SK-N-SH (cell line): ENCODE results near the gene RCOR1. TPM values are rescaled to one million over a fixed set of nuclear protein-coding genes. Genes with fewer than 3 reads are reported as not detected.

Experiments used
- CTCF ChIA-PET: fragments of 300-600, 350-600 bp; formaldehyde crosslinking; extraction: SDS; loops from one replicate; lab custom pipeline; 2021; lab: Yijun Ruan, JAX
- POLR2A ChIA-PET: fragments of 350-600 bp; sonication (Branson Sonifier 250); formaldehyde crosslinking; extraction: SDS; loops from one replicate; lab custom pipeline; 2020; ENCODE audit warnings: antibody characterized with exemption, inconsistent platforms; lab: Yijun Ruan, JAX
- DNase-seq: peaks from one replicate; pipeline ENCODE4 v3.0.0; 2012
- H2AFZ ChIP-seq: fragments of 200-600 bp; sonication (generic); 2 replicates; pipeline ENCODE4 v1.8.1; 2016; ENCODE audit warnings: antibody characterized with exemption, mild to moderate bottlenecking, low read depth
- H3F3A ChIP-seq: fragments of 200-600 bp; sonication (generic); replicated peaks from 2 replicates; pipeline ENCODE3; 2016; ENCODE audit warnings: antibody characterized with exemption, mild to moderate bottlenecking; ENCODE audit not compliant: insufficient read depth
- H3K27ac ChIP-seq, 2 experiments: fragments of 200-500 bp in 1 of 2; fragments of 200-600 bp in 1 of 2; sonication (Bioruptor generic) in 1 of 2; sonication (generic), shearing (Covaris generic) in 1 of 2; 2 replicates each; pipeline versions ENCODE4 v1.5.1 to v1.6.1; 2014 to 2016; ENCODE audit warnings: low read depth in 2 of 2, inconsistent platforms in 1 of 2, low read length in 1 of 2, mild to moderate bottlenecking in 1 of 2, mixed read lengths in 1 of 2
- H3K27me3 ChIP-seq: fragments of 200-600 bp; sonication (generic), shearing (Covaris generic); 2 replicates; pipeline ENCODE4 v1.6.1; 2016; ENCODE audit warnings: mixed run types; ENCODE audit not compliant: insufficient read depth
- H3K36me3 ChIP-seq, 2 experiments: fragments of 200-500 bp in 1 of 2; fragments of 200-600 bp in 1 of 2; sonication (Bioruptor generic) in 1 of 2; sonication (generic) in 1 of 2; replicated peaks in 1 of 2; 2 replicates each; pipeline versions ENCODE3 to v1.5.1; 2014 to 2016; ENCODE audit warnings: low read length in 1 of 2, mild to moderate bottlenecking in 1 of 2; ENCODE audit not compliant: insufficient read depth in 2 of 2, control insufficient read depth in 1 of 2
- H3K4me1 ChIP-seq, 2 experiments: fragments of 200-500 bp in 1 of 2; fragments of 200-600 bp in 1 of 2; sonication (Bioruptor generic) in 1 of 2; sonication (generic), shearing (Covaris generic) in 1 of 2; 2 replicates each; pipeline versions ENCODE4 v1.5.1 to v1.6.1; 2014 to 2016; ENCODE audit warnings: low read depth in 1 of 2, low read length in 1 of 2, mixed run types in 1 of 2; ENCODE audit not compliant: insufficient read depth in 2 of 2, control insufficient read depth in 1 of 2
- H3K4me2 ChIP-seq: fragments of 200-600 bp; sonication (generic), shearing (Covaris generic); 2 replicates; pipeline ENCODE4 v1.6.1; 2017; ENCODE audit warnings: mixed run types
- H3K4me3 ChIP-seq, 2 experiments: fragments of 200-500 bp in 1 of 2; fragments of 200-600 bp in 1 of 2; sonication (Bioruptor generic) in 1 of 2; sonication (generic), shearing (Covaris generic) in 1 of 2; 2 replicates each; pipeline versions ENCODE4 v1.5.1 to v1.8.1; 2014 to 2016; ENCODE audit warnings: low read depth in 2 of 2, inconsistent platforms in 1 of 2, low read length in 1 of 2, mild to moderate bottlenecking in 1 of 2, mixed read lengths in 1 of 2, moderate library complexity in 1 of 2
- H3K79me2 ChIP-seq: fragments of 200-600 bp; sonication (generic); 2 replicates; pipeline ENCODE4 v1.8.1; 2017; ENCODE audit warnings: mild to moderate bottlenecking; ENCODE audit not compliant: insufficient read depth
- H3K9ac ChIP-seq: fragments of 200-600 bp; sonication (generic); 2 replicates; pipeline ENCODE4 v1.6.1; 2017; ENCODE audit warnings: mixed run types
- H3K9me2 ChIP-seq: fragments of 200-600 bp; sonication (generic); 2 replicates; pipeline ENCODE4 v1.6.1; 2017; ENCODE audit warnings: mixed run types
- H3K9me3 ChIP-seq: fragments of 200-600 bp; sonication (generic); 2 replicates; pipeline ENCODE4 v1.6.1; 2017; ENCODE audit warnings: mixed run types, mild to moderate bottlenecking, moderate library complexity
- H4K20me1 ChIP-seq: fragments of 200-600 bp; sonication (generic); 2 replicates; pipeline ENCODE4 v1.6.1; 2017; ENCODE audit warnings: mild to moderate bottlenecking, mixed run types; ENCODE audit not compliant: insufficient read depth
- CTCF ChIP-seq: fragments of 200-600 bp; sonication (generic); IDR thresholded peaks from 2 replicates; pipeline ENCODE4 v1.6.1; 2017; ENCODE audit warnings: antibody characterized with exemption, mild to moderate bottlenecking, moderate library complexity
- EZH2phosphoT487 ChIP-seq: fragments of 200-600 bp; sonication (generic); IDR thresholded peaks from 2 replicates; pipeline ENCODE4 v1.6.1; 2017; ENCODE audit warnings: low read depth, mixed run types, mild to moderate bottlenecking, antibody characterized with exemption, moderate library complexity, borderline replicate concordance
- FOXJ3 ChIP-seq: sonication (generic); formaldehyde crosslinking; IDR thresholded peaks from 2 replicates; pipeline ENCODE4 v1.5.1; 2020; ENCODE audit warnings: mild to moderate bottlenecking, missing genetic modification reagents
- FOXM1 ChIP-seq: IDR thresholded peaks from 2 replicates; pipeline ENCODE4 v1.4.0; 2012; ENCODE audit warnings: low read depth, mild to moderate bottlenecking
- GATA2 ChIP-seq: sonication (generic); formaldehyde crosslinking; IDR thresholded peaks from 2 replicates; pipeline ENCODE4 v1.5.0; 2020; ENCODE audit warnings: mild to moderate bottlenecking, missing genetic modification reagents
- MAX ChIP-seq: IDR thresholded peaks from 2 replicates; pipeline ENCODE4 v1.4.0; 2012; ENCODE audit warnings: low read depth
- NFIC ChIP-seq: IDR thresholded peaks from 2 replicates; pipeline ENCODE4 v1.4.0; 2012; ENCODE audit warnings: borderline replicate concordance
- NRF1 ChIP-seq: IDR thresholded peaks from 2 replicates; pipeline ENCODE4 v1.6.1; 2012; ENCODE audit warnings: low read depth, mild to moderate bottlenecking, low read length
- POLR2AphosphoS5 ChIP-seq: IDR thresholded peaks from 2 replicates; pipeline ENCODE4 v1.6.1; 2012; ENCODE audit warnings: low read depth, low read length
- RFX5 ChIP-seq: IDR thresholded peaks from 2 replicates; pipeline ENCODE4 v1.6.1; 2012; ENCODE audit warnings: mild to moderate bottlenecking, improper control_type of control experiment, low read length
- RXRA ChIP-seq: IDR thresholded peaks from 2 replicates; pipeline ENCODE4 v1.4.0; 2012; ENCODE audit warnings: low read depth, mild to moderate bottlenecking, borderline replicate concordance
- TEAD4 ChIP-seq: IDR thresholded peaks from 2 replicates; pipeline ENCODE4 v1.4.0; 2012; ENCODE audit warnings: mild to moderate bottlenecking, borderline replicate concordance; ENCODE audit not compliant: insufficient read depth
- USF2 ChIP-seq: fragments of 150-350 bp; IDR thresholded peaks from 2 replicates; pipeline ENCODE4 v1.6.1; 2017; ENCODE audit warnings: antibody characterized with exemption, low read length, low read depth, borderline replicate concordance
- YY1 ChIP-seq: IDR thresholded peaks from 2 replicates; pipeline ENCODE4 v1.4.0; 2012; ENCODE audit warnings: low read depth, mild to moderate bottlenecking
- WGBS: methylation state at CpG from one replicate; pipeline ENCODE4 v1.1.6; 2017; ENCODE audit warnings: low lambda C conversion rate; 5-methylcytosine and 5-hydroxymethylcytosine counted together
- polyA plus RNA-seq, 3 experiments: library from polyadenylated mRNA; depleted of rRNA; stranded (reverse); fragments of >200 nt; gene quantifications; 2 replicates each; pipeline ENCODE4 v1.2.3, GENCODE V29; 2012
- TF ChIP-seq, protein P1 (sequence below): IDR thresholded peaks from 2 replicates; pipeline ENCODE4 v1.4.0; 2012; ENCODE audit warnings: low read depth, borderline replicate concordance
- TF ChIP-seq, protein P2 (sequence below): fragments of 150-350 bp; IDR thresholded peaks from 2 replicates; pipeline ENCODE4 v1.6.1; 2016; ENCODE audit warnings: mild to moderate bottlenecking, low read depth, low read length

The RCOR1 gene
- polyA plus RNA-seq, 1 of the 3 experiments (the other 2 are of a cell fraction): 8.5 TPM

- H3K4me1 ChIP-seq: peaks cover 0 to 2% of the 10 kb centered on the region in 2 experiments; a peak in 1 of 4 replicates
- WGBS: 98% methylated on average over 9 of the region's 9 CpGs
- H3K4me3 ChIP-seq: no peak overlapping the region
- no peak overlapping the region for H2AFZ ChIP-seq
- no peaks in the 10 kb centered on the region for H3K79me2 ChIP-seq
- H3K9ac ChIP-seq: no peak overlapping the region
- H3K9me3 ChIP-seq: no peaks in the 10 kb centered on the region
- H3F3A ChIP-seq: no peaks in the 10 kb centered on the region
- ChIA-PET POLR2A (interaction anchor here (0.8 kb wide), 1 partner anchor 12 kb away, joined by 3 read pairs; no protein-coding TSS in a partner anchor), CTCF (interaction anchor here (0.6 kb wide), 1 partner anchor 14 kb away, joined by 3 read pairs; no protein-coding TSS in a partner anchor)
- no peak for DNase-seq
- no peaks in the 10 kb centered on the region for H3K27me3 ChIP-seq
- no peaks in the 10 kb centered on the region for H3K9me2 ChIP-seq
- H3K27ac ChIP-seq: peak overlapping the region in 1 of 2 experiments; percentile 0; a peak in 2 of 4 replicates
- H3K4me2 ChIP-seq: no peak overlapping the region
- no peak for TF ChIP-seq TEAD4
- no peak for TF ChIP-seq NFIC
- no peak for TF ChIP-seq FOXJ3 (CRISPR knock-in tag)
- no peak for TF ChIP-seq GATA2 (CRISPR knock-in tag)
- TF ChIP-seq EZH2phosphoT487: no peak
- no peak for TF ChIP-seq FOXM1
- TF ChIP-seq USF2: no peak
- TF ChIP-seq CTCF: no peak
- TF ChIP-seq RFX5: no peak
- no peak for TF ChIP-seq MAX
- no peak for TF ChIP-seq YY1
- no peak for TF ChIP-seq NRF1
- no peak for TF ChIP-seq POLR2AphosphoS5
- TF ChIP-seq, protein P1, sequence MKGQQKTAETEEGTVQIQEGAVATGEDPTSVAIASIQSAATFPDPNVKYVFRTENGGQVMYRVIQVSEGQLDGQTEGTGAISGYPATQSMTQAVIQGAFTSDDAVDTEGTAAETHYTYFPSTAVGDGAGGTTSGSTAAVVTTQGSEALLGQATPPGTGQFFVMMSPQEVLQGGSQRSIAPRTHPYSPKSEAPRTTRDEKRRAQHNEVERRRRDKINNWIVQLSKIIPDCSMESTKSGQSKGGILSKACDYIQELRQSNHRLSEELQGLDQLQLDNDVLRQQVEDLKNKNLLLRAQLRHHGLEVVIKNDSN: no peak
- no peak for TF ChIP-seq RXRA
- TF ChIP-seq, protein P2, sequence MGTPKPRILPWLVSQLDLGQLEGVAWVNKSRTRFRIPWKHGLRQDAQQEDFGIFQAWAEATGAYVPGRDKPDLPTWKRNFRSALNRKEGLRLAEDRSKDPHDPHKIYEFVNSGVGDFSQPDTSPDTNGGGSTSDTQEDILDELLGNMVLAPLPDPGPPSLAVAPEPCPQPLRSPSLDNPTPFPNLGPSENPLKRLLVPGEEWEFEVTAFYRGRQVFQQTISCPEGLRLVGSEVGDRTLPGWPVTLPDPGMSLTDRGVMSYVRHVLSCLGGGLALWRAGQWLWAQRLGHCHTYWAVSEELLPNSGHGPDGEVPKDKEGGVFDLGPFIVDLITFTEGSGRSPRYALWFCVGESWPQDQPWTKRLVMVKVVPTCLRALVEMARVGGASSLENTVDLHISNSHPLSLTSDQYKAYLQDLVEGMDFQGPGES: no peak
- H3K36me3 ChIP-seq: peaks cover 42 to 49% of the 10 kb centered on the region in 2 experiments
- no peaks in the 10 kb centered on the region for H4K20me1 ChIP-seq
Measured at GRCh38 chr14:102727336-102728095, 135.1 kb downstream of the RCOR1 start.
